ENCODE results near the gene PDCD11.
"Not testable (repeated sequence)": the region's sequence is repeated elsewhere in the genome, so short reads cannot be mapped to it uniquely, and the experiment has no call there.

PDCD11 gene, protein sequence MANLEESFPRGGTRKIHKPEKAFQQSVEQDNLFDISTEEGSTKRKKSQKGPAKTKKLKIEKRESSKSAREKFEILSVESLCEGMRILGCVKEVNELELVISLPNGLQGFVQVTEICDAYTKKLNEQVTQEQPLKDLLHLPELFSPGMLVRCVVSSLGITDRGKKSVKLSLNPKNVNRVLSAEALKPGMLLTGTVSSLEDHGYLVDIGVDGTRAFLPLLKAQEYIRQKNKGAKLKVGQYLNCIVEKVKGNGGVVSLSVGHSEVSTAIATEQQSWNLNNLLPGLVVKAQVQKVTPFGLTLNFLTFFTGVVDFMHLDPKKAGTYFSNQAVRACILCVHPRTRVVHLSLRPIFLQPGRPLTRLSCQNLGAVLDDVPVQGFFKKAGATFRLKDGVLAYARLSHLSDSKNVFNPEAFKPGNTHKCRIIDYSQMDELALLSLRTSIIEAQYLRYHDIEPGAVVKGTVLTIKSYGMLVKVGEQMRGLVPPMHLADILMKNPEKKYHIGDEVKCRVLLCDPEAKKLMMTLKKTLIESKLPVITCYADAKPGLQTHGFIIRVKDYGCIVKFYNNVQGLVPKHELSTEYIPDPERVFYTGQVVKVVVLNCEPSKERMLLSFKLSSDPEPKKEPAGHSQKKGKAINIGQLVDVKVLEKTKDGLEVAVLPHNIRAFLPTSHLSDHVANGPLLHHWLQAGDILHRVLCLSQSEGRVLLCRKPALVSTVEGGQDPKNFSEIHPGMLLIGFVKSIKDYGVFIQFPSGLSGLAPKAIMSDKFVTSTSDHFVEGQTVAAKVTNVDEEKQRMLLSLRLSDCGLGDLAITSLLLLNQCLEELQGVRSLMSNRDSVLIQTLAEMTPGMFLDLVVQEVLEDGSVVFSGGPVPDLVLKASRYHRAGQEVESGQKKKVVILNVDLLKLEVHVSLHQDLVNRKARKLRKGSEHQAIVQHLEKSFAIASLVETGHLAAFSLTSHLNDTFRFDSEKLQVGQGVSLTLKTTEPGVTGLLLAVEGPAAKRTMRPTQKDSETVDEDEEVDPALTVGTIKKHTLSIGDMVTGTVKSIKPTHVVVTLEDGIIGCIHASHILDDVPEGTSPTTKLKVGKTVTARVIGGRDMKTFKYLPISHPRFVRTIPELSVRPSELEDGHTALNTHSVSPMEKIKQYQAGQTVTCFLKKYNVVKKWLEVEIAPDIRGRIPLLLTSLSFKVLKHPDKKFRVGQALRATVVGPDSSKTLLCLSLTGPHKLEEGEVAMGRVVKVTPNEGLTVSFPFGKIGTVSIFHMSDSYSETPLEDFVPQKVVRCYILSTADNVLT (N-terminal part only)

GRCh38 chr10:103396067-103396788 lies at the start of gene PDCD11, which contains the start of gene ATP5MK:
TSS of gene PDCD11 (plus strand) at chr10:103396626. CDS start at chr10:103398427, 1,801 bp downstream.
TSS of gene ATP5MK (minus strand) at chr10:103396475. CDS start at chr10:103392457, 4,018 bp downstream.
- DNase-seq, result peak; percentile 88

DNA sequence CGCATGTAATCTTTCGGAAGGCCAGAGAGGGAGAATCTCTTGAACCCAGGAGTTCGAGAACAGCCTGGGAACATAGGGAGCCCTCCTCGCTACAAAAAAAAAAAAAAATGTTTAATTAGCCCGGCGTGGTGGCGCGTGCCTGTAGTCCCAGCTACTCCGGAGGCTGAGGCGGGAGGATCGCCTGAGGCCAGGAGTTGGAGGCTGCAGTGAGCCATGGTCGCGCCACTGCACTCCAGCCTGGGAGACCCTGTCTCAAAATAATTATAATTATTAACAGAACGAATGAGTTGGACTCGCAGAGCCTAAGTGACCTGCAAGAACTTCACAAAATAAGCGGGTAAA lies 46.3 kb upstream of the PDCD11 start:
- DNase-seq, result no peak

GRCh38 chr10:103350517-103351260 lies 45.7 kb upstream of the PDCD11 start, which contains the start of gene PCGF6:
TSS of gene PCGF6 (minus strand) at chr10:103351140. CDS start at chr10:103351066, 74 bp downstream.
- peak; percentile 51 for DNase-seq

GRCh38 chr10:103353281-103353680 lies 43.1 kb upstream of the PDCD11 start:
- DNase-seq, result no peak

DNA sequence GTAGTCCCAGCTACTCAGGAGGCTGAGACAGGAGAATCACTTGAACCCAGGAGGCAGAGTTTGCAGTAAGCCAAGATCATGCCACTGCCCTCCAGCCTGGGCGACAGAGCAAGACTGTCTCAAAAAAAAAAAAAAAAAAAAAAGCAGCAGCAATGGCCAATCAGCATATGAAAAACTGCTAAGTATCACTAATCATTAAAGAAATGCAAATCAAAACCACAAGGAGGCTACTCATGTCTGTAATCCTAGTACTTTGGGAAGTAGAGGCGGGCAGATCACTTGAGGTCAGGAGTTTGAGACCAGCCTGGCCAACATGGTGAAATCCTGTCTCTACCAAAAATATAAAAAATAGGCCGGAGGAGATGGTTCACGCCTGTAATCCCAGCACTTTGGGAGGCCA lies 41.9 kb upstream of the PDCD11 start:
- DNase-seq, result not testable (repeated sequence)

- DNase-seq, result no peak
Measured at GRCh38 chr10:103355906-103356599, 40.4 kb upstream of the PDCD11 start.

GRCh38 chr10:103359493-103359892 lies 36.9 kb upstream of the PDCD11 start:
- not testable (repeated sequence) for DNase-seq

DNA sequence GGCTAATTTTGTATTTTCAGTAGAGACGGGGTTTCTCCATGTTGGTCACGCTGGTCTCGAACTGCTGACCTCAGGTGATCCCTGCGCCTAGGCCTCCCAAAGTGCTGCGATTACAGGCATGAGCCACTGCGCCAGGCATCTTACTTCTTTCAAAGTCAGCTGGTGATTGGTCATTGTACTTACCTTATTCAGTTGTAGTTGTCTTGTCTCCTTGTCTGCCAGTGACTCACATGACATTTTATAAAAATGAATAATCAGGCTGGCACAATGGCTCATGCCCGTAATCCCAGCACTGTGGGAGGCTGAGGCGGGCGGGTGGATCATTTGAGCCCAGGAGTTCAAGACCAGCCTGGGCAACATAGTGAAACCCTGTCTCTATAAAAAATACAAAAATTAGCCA lies 35.6 kb upstream of the PDCD11 start:
- not testable (repeated sequence) for DNase-seq

DNA sequence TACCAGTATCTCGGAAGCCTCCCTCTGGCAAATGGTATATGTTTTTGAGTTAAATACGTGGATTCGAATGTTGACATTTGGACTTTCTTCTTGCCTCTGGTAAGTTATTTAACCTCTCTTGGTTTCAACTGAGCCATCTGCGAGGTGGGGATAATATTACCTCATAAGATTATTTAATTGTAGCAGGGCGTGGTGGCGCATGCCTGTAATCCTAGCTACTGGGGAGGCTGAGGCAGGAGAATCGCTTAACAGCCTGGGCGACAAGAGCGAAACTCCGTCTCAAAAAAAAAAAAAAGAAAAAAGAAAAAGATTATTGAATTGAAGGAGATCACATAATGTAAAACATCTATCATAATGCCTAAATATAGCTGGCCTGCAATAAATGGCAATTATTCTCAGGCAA lies 29.0 kb upstream of the PDCD11 start:
- DNase-seq, result no peak

DNA sequence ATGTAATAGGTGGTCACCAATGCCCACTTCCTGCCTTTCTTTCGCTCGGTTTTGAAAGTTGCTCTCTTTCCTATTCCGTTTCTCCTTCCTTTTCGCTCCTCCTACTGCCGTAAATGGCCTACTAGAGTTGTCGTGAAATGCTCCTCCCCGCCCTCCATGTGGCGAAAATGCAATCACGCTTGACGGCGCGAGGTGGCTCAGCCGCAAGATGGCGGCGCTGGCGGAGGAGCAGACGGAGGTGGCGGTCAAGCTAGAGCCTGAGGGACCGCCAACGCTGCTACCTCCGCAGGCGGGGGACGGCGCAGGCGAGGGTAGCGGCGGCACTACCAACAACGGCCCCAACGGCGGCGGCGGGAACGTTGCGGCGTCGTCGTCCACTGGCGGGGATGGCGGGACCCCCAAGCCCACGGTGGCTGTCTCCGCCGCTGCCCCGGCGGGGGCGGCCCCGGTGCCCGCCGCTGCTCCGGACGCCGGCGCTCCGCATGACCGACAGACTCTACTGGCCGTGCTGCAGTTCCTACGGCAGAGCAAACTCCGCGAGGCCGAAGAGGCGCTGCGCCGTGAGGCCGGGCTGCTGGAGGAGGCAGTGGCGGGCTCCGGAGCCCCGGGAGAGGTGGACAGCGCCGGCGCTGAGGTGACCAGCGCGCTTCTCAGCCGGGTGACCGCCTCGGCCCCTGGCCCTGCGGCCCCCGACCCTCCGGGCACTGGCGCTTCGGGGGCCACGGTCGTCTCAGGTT lies 28.5 kb upstream of the PDCD11 start, which contains the start of gene TAF5:
Gene TAF5 (plus strand): TSS at position 195 of the 737 bp plus-strand sequence. CDS start 14 bp downstream, at position 209.
- DNase-seq, result peak; percentile 77

DNA sequence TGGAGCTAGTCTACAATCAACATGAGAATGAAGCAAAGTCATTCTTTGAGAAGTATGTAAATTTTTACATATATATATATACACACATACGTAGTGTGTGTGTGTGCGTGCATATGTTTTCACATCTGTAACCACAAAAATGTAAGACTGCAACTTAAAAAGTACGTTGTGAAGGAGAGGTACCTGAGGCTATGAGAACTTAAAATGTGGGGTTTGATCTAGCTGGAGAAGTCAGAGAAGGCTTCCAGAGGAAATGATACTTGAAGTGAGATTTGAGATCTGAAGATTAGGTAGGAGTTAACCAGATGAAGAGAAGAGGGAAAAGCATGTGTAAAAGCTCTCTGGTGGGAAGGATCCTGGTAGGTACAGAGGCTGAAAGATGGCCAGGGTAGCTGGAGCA lies 22.9 kb upstream of the PDCD11 start:
- DNase-seq, result no peak

GRCh38 chr10:103374263-103374662 lies 22.2 kb upstream of the PDCD11 start:
- DNase-seq, result no peak

- no peak for DNase-seq
Measured at GRCh38 chr10:103382769-103383168, 13.7 kb upstream of the PDCD11 start.

GRCh38 chr10:103394180-103394579 lies 2.2 kb upstream of the PDCD11 start:
- DNase-seq, result no peak

DNA sequence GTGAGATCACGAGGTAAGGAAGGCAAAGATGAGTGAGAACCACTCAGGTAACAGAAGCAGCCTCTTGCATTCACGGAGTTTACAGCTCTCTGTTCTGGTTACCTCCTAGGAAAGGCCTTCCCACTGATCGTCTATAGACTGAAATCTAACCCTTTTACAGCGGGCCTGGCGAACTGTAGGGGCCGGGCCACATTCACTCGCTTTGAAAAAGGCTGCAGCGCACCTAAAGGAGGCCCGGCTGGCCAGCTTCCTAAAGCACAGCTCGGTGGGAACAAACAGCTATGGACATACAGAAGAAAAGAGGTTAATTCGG lies 716 bp upstream of the PDCD11 start:
- DNase-seq, result no peak

- no peak for DNase-seq
Measured at GRCh38 chr10:103396789-103397087, 312 bp downstream of the PDCD11 start.

DNA sequence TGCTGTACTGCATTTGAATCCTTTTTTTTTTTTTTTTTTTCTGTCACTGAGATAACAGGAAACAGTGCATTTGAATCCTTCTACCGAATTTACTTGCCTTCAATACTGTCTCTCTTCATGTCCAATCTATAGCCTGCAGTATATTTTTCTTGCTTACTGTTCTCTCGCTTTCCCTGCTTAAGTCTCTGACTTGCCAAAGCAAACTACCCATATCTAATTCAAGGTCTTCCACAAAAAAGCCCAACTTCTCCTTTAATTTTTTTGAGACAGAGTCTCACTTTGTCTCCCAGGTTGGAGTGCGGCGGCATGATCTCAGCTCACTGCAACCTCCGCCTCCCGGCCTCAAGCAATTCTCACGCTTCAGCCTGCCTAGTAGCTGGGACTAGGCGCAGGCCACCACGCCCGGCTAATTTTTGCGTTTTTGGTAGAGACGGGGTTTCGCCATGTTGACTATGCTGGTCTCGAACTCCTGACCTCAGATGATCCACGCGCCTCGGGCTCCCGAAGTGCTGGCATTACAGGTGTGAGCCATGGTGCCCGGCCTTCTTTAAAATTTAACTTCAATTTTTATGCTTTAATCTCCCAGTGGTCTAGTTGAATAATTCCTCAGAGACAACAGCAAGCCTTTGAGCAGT lies 882 bp downstream of the PDCD11 start:
- no peak for DNase-seq

GRCh38 chr10:103413564-103413963 lies 17.1 kb downstream of the PDCD11 start:
- no peak for DNase-seq

DNA sequence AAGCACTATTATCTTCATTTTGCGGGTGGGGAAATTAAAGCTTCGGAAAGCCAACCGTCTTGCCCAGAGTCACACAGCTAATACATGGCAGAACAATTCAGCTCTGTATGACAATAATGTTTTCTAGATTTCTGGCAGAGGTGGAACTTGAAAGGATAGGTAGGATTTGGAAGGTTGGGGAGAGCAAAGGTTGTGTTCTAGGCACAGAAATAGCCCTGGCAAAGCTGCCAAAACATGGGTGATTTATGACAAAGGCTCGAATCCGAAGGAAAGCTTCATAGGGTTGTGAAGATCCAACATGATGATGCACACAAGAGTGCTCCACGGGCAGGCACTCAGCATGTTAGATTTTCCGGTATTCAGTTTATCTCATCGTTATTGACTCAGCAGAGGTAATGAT lies 19.2 kb downstream of the PDCD11 start:
- no peak for DNase-seq
